A549 (cell line): Measurements from ENCODE around the gene NR1H4.

ENCODE experiments used
- CBX2 ChIP-seq: fragments of 200-600 bp; sonication (generic); IDR thresholded peaks from 2 replicates; pipeline ENCODE4 v1.6.1; 2016; ENCODE audit warnings: low read depth, mild to moderate bottlenecking, borderline replicate concordance
- CHD2 ChIP-seq: fragments of 150-350 bp; IDR thresholded peaks from 2 replicates; pipeline ENCODE4 v1.6.1; 2014; ENCODE audit warnings: low read length; ENCODE audit not compliant: partially characterized antibody
- HDAC2 ChIP-seq: fragments of 200-600 bp; sonication (generic); IDR thresholded peaks from 2 replicates; pipeline ENCODE4 v1.6.1; 2016
- MYC ChIP-seq: IDR thresholded peaks from 2 replicates; pipeline ENCODE4 v1.6.1; 2012; ENCODE audit warnings: mild to moderate bottlenecking, inconsistent platforms, low read length, improper control_type of control experiment, borderline replicate concordance

DNA sequence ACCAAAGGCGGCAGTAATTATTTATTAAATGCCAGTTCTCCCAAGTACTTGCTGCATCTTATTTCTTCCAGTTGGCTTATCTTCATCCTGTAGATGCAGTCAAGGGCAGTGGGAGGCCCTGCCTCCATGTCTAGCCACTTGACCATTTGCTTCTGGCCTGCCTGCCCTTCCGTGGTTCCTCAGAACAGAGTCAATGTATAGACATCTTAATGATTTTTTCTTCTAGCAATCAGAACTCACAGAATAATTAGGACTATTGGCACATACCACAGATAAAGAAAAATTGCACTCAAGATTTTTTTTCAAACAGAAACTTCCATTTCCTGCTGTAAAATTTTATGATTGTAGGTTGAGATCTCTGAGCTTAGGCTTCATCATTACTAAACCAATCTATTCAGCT, 20.9 kb downstream of the NR1H4 start:
- TF ChIP-seq HDAC2: no peak
- no peak for TF ChIP-seq CHD2
- no peak for TF ChIP-seq MYC
- TF ChIP-seq CBX2: no peak
